Measurements from ENCODE around the gene MLPH. TPM values are rescaled to one million over a fixed set of nuclear protein-coding genes. Genes with fewer than 3 reads are reported as not detected.
A peak's percentile ranks its signal among the peaks of the same experiment; 100 is the strongest.

The MLPH gene
- total and polyA plus RNA-seq, 2 of the 13 experiments (the other 11 are each of a cell fraction or from before 2014, with no cell fraction given) = 0.12 TPM; not detected in 1

GRCh38 chr2:237551071-237551574 lies 64.1 kb downstream of the MLPH start (continued):
- TF ChIP-seq ZBTB20 (CRISPR knock-in tag; IDR thresholded peaks at IDR 0.05; ENCODE audit: borderline replicate concordance, low read depth) (peak; percentile 80; the same call in 1 of the 2 replicates), ZNF550 (CRISPR knock-in tag; IDR thresholded peaks at IDR 0.05; ENCODE audit: borderline replicate concordance) (no peak), ZNF124 (CRISPR knock-in tag; IDR thresholded peaks at IDR 0.05) (no peak), ZSCAN22 (CRISPR knock-in tag; IDR thresholded peaks at IDR 0.05) (no peak), XRCC5 (optimal IDR thresholded peaks at IDR 0.05; ENCODE audit: low read length) (no peak), ZNF33A (CRISPR knock-in tag; IDR thresholded peaks at IDR 0.05; ENCODE audit: borderline replicate concordance) (no peak), ZNF720 (CRISPR knock-in tag; IDR thresholded peaks at IDR 0.05) (no peak), ZSCAN9 (CRISPR knock-in tag; IDR thresholded peaks at IDR 0.05; ENCODE audit: borderline replicate concordance) (no peak), ZNF772 (CRISPR knock-in tag; IDR thresholded peaks at IDR 0.05) (0 out of 2 replicates have a peak, but pooled peaks have one; percentile 42), ZBTB49 (CRISPR knock-in tag; IDR thresholded peaks at IDR 0.05; ENCODE audit: borderline replicate concordance) (no peak), GATAD2A (CRISPR knock-in tag; IDR thresholded peaks at IDR 0.05) (no peak), ZBTB38 (CRISPR knock-in tag; IDR thresholded peaks at IDR 0.05) (peak; percentile 47; the same call in 1 of the 2 replicates), ZNF556 (CRISPR knock-in tag; IDR thresholded peaks at IDR 0.05; ENCODE audit: borderline replicate concordance) (no peak), RFX5 (IDR thresholded peaks at IDR 0.05; ENCODE audit: low read depth, low read length) (no peak), ZNF746 (CRISPR knock-in tag; IDR thresholded peaks at IDR 0.05) (no peak)
- TF ChIP-seq, protein P1, sequence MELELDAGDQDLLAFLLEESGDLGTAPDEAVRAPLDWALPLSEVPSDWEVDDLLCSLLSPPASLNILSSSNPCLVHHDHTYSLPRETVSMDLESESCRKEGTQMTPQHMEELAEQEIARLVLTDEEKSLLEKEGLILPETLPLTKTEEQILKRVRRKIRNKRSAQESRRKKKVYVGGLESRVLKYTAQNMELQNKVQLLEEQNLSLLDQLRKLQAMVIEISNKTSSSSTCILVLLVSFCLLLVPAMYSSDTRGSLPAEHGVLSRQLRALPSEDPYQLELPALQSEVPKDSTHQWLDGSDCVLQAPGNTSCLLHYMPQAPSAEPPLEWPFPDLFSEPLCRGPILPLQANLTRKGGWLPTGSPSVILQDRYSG (CRISPR knock-in tag; IDR thresholded peaks at IDR 0.05) = no peak
- TF ChIP-seq, protein P2, sequence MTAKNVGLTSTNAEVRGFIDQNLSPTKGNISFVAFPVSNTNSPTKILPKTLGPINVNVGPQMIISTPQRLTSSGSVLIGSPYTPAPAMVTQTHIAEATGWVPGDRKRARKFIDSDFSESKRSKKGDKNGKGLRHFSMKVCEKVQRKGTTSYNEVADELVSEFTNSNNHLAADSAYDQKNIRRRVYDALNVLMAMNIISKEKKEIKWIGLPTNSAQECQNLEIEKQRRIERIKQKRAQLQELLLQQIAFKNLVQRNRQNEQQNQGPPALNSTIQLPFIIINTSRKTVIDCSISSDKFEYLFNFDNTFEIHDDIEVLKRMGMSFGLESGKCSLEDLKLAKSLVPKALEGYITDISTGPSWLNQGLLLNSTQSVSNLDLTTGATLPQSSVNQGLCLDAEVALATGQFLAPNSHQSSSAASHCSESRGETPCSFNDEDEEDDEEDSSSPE (CRISPR knock-in tag; IDR thresholded peaks at IDR 0.05) = no peak
- TF ChIP-seq, protein P3, sequence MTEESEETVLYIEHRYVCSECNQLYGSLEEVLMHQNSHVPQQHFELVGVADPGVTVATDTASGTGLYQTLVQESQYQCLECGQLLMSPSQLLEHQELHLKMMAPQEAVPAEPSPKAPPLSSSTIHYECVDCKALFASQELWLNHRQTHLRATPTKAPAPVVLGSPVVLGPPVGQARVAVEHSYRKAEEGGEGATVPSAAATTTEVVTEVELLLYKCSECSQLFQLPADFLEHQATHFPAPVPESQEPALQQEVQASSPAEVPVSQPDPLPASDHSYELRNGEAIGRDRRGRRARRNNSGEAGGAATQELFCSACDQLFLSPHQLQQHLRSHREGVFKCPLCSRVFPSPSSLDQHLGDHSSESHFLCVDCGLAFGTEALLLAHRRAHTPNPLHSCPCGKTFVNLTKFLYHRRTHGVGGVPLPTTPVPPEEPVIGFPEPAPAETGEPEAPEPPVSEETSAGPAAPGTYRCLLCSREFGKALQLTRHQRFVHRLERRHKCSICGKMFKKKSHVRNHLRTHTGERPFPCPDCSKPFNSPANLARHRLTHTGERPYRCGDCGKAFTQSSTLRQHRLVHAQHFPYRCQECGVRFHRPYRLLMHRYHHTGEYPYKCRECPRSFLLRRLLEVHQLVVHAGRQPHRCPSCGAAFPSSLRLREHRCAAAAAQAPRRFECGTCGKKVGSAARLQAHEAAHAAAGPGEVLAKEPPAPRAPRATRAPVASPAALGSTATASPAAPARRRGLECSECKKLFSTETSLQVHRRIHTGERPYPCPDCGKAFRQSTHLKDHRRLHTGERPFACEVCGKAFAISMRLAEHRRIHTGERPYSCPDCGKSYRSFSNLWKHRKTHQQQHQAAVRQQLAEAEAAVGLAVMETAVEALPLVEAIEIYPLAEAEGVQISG (CRISPR knock-in tag; IDR thresholded peaks at IDR 0.05) = peak; percentile 34; the same call in 1 of the 2 replicates
- TF ChIP-seq, protein P4, sequence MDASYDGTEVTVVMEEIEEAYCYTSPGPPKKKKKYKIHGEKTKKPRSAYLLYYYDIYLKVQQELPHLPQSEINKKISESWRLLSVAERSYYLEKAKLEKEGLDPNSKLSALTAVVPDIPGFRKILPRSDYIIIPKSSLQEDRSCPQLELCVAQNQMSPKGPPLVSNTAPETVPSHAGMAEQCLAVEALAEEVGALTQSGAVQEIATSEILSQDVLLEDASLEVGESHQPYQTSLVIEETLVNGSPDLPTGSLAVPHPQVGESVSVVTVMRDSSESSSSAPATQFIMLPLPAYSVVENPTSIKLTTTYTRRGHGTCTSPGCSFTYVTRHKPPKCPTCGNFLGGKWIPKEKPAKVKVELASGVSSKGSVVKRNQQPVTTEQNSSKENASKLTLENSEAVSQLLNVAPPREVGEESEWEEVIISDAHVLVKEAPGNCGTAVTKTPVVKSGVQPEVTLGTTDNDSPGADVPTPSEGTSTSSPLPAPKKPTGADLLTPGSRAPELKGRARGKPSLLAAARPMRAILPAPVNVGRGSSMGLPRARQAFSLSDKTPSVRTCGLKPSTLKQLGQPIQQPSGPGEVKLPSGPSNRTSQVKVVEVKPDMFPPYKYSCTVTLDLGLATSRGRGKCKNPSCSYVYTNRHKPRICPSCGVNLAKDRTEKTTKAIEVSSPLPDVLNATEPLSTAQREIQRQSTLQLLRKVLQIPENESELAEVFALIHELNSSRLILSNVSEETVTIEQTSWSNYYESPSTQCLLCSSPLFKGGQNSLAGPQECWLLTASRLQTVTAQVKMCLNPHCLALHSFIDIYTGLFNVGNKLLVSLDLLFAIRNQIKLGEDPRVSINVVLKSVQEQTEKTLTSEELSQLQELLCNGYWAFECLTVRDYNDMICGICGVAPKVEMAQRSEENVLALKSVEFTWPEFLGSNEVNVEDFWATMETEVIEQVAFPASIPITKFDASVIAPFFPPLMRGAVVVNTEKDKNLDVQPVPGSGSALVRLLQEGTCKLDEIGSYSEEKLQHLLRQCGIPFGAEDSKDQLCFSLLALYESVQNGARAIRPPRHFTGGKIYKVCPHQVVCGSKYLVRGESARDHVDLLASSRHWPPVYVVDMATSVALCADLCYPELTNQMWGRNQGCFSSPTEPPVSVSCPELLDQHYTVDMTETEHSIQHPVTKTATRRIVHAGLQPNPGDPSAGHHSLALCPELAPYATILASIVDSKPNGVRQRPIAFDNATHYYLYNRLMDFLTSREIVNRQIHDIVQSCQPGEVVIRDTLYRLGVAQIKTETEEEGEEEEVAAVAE (CRISPR knock-in tag; IDR thresholded peaks at IDR 0.05; ENCODE audit: borderline replicate concordance) = no peak
